Fibroblast of pulmonary artery (primary cell): ENCODE data around the gene SNRNP25.

ENCODE experiments used
- DNase-seq: peaks from one replicate; pipeline ENCODE4 v3.0.0-alpha.2; 2010; ENCODE audit warnings: low read depth
- H3K4me3 ChIP-seq: replicated peaks from 2 replicates; pipeline ENCODE4 v1.5.1; 2011; ENCODE audit warnings: low read depth, mild to moderate bottlenecking, control low read depth, low read length, moderate library complexity
- TF ChIP-seq, protein P1 (sequence below): IDR thresholded peaks from 2 replicates; pipeline ENCODE4 v1.5.1; 2011; ENCODE audit warnings: mild to moderate bottlenecking, control low read depth, low read length, inconsistent platforms; ENCODE audit errors: missing control alignments

Gene SNRNP25

DNA sequence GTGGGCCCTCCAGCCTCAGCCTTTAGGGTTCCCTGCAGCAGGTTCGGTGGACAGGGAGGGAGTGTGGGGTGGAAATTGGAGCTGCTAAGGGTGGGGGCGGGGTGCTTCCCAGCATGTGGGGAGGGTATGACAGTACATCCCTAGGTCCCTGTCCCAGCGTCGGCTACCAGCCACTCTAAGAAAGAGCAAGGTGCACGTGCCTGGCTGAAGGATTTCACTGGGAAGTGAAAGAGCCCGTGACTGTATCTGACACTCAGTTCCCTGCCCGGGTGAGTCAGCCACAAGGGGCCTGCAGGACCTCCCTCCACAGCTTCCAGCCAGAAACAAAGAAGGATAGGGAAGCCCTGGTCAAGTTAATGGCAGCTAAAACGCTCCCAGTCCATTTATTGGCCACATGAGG lies 4.1 kb downstream of the SNRNP25 start:
- no peak for DNase-seq
- no peak overlapping the region for H3K4me3 ChIP-seq
- TF ChIP-seq, protein P1, sequence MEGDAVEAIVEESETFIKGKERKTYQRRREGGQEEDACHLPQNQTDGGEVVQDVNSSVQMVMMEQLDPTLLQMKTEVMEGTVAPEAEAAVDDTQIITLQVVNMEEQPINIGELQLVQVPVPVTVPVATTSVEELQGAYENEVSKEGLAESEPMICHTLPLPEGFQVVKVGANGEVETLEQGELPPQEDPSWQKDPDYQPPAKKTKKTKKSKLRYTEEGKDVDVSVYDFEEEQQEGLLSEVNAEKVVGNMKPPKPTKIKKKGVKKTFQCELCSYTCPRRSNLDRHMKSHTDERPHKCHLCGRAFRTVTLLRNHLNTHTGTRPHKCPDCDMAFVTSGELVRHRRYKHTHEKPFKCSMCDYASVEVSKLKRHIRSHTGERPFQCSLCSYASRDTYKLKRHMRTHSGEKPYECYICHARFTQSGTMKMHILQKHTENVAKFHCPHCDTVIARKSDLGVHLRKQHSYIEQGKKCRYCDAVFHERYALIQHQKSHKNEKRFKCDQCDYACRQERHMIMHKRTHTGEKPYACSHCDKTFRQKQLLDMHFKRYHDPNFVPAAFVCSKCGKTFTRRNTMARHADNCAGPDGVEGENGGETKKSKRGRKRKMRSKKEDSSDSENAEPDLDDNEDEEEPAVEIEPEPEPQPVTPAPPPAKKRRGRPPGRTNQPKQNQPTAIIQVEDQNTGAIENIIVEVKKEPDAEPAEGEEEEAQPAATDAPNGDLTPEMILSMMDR: no peak

DNA sequence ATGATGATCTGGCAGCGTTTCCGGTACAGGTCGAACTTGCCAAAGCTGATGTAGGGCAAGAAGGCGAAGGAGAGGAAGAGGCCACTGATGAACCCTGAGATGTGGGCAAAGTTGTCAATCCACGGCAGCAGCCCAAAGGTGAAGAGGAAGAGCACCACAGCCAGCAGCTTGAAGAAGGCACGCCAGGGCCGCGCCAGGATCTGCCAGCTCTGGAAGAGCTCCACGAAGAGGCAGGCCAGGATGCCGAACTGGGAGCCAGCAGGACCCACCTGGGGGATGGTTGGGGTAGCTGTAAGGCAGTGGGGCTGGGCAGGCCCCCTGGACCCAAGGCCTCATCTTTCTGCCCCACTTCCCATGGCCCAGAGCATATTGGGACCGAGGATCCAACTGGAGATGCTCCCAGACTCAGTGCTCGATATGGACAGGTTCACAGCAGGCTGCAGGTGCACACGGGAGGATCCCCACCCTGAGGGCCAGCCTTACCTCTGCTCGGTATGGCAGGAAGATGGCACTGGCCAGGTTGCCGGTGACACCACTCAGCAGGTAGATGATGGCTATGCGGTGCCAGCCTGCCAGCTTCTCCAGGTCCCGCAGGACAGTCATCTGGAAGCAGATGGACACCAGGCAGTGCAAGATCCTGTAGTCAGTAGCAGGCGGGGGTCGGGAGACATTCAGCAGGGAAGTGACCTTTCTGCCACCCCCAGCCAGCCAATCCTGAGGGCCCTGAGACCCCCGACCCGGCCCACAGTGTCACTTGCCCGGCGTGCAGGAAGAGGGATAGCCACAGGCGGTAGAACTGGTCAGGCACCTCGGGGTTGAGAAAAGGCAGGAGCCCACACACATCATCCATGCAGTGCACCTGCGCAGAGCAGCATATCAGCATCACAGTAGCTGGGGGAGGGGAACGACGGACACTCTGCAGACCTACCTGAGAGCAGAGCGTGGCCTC lies 5.1 kb downstream of the SNRNP25 start:
- H3K4me3 ChIP-seq: no peak overlapping the region
- TF ChIP-seq, protein P1: no peak
- no peak for DNase-seq

DNA sequence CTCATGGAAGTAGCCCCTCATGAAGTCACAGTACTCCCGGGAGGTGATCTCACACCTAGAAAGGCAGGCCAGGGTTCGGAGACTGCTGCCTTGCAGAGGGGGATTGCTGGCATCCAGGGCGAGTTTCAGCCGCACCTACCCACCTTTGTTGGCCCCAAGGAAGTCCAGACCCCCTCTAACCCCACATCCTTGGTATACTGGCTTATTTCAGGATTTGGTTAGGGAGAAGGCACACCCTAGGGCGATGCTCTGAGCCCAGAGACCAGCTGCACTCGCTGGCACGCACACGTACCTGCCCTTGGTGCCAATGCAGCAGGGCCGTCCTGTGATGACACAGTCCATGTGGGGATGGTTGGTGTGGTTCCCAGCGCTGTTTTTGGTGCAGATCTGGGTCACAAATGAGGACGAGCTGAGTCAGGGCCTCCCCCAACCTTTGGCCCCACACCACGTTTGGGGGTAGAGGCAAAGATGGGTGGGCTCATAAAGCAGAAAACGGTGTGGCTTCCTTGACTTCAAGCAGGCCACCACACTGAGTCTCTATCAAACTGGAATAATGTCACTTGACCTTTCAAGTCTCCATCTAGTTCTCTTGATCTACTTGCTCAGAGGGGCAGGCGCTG lies 5.9 kb downstream of the SNRNP25 start:
- TF ChIP-seq, protein P1: no peak
- no peak for DNase-seq
- H3K4me3 ChIP-seq: no peak overlapping the region

DNA sequence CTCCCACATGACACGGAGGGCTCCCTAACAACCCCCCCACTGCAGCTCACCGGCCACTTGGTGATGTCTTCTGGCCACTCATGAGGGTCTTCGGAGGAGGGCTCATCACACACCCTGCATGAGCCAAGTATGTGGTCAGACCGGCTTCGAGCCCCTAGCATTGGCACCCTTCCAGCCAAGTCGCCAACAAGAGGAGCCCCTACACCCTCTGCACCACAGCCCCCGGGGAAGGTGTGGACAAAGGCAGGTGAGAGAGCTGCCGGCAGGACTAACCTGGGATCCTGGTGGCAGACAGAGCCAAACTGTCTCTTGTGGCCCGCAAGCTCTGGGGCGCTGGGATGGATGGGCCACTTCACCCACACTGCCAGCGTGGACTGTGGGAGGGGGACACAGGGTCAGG lies 6.5 kb downstream of the SNRNP25 start:
- TF ChIP-seq, protein P1: no peak

DNA sequence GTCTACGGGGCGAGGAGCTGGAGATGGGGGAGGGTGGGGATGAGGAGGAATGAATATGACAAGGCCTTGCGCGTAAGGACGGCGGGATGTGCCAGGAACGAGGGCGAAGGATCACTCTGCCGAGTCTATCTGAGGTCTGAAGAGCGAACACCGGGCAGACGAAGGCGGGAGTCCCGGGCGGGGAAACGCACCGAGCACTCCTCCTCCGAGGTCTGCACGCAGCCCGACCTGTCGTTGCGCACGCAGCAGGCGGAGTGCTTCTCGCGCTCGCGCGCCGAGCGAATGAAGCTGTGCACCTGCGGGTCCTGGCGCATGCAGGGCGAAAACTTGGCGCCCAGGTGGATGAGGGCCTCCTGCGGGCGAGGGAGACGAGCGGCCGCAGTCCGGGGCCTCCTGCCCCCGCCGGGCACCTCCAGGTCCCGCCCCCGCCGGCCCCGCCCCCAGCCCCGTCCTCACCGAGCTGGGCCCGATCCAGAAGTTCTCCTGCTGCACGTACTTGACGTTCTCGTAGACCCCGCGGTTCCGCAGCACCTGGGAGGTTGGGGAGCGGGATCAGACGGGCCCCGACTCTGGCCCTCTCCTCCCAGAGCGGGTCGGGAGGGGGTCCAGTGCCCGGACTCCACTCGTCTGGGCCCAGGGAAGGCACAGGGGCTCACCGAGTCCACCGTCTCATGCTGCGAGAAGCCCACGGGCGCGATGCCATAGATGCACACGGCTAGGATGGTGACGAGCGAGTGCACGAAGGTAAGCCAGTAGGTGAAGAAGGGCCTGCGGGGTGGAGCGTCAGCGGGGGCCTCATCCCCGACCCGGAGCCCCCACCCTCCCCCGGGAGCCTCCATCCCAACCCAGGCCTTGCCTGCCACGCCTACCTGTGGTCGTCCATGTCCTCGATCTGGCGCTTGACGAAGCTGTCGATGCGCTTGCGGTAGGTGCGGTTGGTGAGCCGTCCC lies 7.6 kb downstream of the SNRNP25 start:
- no peak overlapping the region for H3K4me3 ChIP-seq
- TF ChIP-seq, protein P1: no peak
- no peak for DNase-seq

More for the DNA sequence above, 6.5 kb downstream of the SNRNP25 start:
- no peak for DNase-seq
- H3K4me3 ChIP-seq: no peak overlapping the region

DNA sequence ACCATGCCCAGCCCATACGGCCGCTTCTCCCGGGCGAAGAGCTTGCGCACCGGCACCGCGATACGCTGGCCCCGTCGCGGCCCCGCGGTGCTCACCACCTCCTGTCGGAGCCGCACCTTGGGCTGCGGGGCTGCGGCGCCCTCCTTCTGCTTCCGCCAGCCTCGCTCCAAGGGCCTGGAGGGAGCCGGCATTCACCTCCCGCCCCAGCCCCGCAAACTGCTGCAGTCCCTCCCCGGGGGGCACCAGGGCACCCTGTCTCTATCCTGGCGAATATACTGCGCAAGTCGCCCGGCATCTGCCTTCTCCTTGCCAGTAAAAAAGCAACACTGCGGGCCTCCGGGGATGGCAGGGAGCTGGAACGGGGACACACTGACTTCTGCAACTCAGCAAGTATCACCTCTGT lies 8.3 kb downstream of the SNRNP25 start:
- TF ChIP-seq, protein P1: no peak
- DNase-seq: no peak
- no peak overlapping the region for H3K4me3 ChIP-seq
